HG03280 (cell line): ENCODE measurements around the gene C6orf132.

Experiments used
- ATAC-seq: cut with Tn5 transposase; IDR thresholded peaks from one replicate; pipeline ENCODE4 v1.9.1; 2021; ENCODE audit warnings: mild to moderate bottlenecking, moderate library complexity; ENCODE audit not compliant: unreplicated experiment

Gene C6orf132

GRCh38 chr6:42079941-42080464 is 62.4 kb downstream of the C6orf132 start:
- no peak for ATAC-seq

DNA sequence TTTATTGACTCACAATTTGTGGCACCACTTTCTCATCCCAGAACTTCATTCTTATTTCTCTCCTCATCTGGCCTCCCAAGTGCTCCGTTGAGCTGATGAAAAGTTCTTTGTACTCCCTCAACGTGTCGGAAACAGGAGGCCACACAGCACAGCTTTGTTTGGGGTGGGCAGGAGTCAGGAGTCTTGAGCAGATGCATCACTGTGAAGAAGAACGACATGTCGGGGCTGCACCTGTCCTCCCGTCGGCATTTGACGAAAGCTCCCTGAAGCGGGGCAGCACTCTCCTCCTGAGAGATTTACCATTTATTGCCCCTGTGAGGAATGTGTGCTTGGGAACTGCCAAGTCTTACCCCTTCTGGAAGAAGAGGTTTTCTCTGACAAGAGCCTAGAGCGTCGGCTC is 64.0 kb downstream of the C6orf132 start:
- no peak for ATAC-seq

DNA sequence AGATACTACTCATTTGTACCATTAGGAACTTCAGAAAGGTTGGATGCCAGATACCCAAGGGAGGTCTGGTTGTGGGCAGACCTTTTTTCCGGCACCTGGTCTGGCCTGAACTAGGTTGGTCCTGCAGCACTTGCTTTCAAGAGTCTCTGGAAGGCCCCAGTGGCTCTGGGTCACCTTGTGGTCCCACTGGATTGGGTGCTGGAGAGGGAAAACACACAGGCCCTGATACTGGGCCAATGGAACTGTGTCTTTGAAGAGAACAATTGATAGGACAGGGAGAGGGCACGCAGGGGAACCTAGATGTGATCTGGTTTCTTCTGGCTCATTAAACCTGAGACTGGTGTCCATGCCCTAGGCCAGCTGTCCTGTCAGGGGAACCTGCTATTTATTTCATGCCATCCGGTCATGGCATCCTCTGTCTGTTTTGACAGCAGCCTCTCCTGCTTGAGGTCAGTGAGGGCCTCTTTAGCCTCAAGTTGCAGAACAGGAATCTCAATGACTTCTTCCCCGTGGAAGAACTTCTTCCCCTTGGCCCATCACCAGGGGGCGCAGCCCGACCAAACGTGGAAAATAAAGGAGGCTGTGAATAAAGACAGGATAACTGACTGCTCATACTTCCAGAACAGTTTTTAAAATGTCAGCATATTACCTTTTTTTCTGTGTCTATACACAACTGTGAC is 67.1 kb downstream of the C6orf132 start:
- no peak for ATAC-seq

DNA sequence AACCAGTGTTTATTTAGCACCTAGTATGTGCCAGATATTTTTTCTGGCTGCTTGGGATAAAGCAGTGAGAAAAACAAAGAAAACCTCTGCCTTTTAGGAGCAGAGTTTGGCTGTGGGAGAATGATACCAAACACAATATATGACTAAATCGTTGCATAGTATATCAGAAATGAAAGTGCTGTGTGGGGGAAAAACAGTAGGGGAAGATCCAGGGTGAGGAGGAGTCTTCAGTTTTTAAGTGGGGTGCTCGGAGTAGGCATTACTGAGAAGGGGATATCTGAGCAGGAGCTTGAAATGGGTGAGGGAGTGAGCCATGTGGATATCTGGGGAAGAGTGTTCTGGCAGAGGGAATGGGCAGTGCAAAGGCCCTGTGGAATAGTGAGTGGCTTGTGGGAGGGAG is 69.1 kb downstream of the C6orf132 start:
- ATAC-seq, result no peak

DNA sequence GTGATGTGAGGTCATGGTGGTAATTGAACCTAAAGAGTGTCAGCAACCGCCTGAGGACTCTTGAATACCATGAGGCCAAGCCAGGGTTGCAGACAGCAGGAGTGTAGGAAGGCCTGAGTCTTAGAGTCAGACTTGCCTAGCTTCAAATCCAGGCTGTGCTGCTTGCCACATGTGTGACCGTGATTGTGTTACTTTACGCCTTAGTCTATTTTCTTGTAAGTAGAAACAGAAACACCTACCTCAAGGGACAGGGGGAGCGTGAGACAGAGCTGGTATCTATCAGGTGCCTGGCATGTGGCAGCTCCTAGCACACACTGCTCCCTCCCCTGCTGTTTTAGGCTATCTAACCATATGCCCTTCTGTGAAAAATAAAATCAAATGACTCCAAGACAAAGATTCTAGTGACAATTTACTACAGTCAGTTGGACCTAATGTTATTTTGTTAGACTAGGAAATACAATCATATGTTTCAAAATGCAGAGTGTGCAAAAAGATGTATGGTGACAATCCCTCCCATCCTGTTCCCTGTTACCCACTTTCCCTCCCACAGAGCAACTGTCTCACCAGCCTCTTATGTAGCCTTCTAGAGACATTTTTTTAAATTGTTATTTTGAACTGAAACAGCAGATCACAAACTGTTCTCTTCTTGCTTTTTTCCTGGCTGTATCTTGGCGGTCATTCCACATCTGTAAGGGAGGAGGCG is 70.4 kb downstream of the C6orf132 start:
- no peak for ATAC-seq

DNA sequence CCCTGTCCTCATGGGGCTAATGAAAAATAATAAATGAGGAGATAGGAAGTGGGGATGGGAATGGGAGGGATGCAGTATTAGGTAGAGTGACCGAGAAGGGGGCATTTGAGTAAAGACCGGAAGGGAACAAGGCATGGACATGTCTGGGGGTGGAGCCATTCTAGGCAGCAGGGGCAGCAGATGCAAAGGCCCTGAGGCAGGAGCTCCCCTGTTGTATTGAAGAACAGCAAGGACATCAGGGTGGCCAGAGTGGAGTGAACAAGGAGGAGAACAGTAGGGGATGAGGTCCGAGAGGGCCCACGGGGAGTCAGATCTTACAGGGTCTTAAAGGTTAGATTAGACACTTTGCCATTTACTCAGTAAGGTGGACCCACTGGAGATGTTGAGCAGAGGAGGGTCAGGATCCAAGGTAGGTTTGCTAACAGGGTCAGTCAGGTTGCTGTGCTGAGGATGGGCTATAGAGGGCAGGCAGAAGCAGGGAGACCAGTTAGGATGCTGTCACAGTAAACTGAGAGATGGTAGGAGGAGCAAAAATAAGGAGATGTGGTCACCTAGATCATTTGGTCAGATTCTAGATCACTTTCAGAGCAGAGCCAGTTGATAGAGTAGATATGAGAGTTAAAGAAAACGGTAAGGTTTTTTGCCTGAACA is 73.4 kb downstream of the C6orf132 start:
- ATAC-seq, result no peak

DNA sequence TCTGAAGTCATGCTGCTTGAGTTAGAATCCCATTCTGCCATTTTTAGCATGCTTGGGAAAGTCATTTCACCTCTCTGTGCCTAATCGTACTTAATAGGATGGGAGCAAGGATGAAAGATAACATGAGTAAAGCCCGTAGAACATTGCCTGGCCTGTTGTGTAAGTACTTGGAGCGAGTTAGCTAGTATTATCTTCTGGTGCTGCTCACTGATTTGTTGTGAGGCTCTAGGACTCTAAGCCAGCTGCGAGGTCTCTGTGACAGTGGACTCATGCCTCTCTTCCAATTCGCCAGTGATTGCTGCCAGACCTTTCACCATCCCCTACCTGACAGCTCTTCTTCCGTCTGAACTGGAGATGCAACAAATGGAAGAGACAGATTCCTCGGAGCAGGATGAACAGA is 74.2 kb downstream of the C6orf132 start:
- no peak for ATAC-seq

DNA sequence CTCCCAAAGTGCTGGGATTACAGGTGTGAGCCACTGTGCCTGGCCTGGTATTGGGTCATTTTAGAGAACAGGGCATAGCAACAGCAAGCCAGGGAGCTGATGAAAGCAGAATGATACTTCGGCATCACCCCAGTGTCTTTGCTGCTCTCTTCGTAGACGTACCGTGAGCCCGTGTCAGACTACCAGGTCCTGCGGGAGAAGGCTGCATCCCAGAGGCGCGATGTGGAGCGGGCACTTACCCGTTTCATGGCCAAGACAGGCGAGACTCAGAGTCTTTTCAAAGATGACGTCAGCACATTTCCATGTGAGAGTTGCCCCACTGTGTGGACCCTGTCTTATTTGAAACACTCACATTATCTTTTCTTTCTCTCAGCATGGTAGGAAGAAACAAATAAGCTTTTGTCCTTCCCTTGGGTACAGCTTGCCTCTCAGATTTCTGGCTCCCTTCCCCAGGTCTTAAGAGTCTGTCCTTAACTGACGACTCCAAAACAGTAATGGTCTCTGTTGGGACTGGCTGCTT is 76.2 kb downstream of the C6orf132 start:
- no peak for ATAC-seq

DNA sequence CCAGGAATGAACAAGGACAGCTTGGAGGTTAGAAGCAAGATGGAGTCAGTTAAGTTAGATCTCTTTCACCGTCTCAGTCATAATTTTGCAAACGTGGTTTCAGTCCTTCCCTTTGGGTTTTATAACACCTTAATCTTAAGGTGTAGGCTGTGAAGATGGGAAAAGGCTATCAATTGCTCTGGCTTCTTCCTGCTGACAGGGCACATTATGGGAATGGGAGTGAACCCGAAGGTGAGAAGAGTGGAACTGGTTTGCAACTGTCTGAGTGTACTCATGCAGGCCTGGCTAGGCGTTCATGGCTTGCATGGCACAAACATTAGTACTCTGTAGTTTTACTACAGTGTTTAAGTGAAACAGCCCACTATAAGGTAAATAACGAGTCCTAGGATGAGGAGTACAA is 82.7 kb downstream of the C6orf132 start:
- no peak for ATAC-seq

DNA sequence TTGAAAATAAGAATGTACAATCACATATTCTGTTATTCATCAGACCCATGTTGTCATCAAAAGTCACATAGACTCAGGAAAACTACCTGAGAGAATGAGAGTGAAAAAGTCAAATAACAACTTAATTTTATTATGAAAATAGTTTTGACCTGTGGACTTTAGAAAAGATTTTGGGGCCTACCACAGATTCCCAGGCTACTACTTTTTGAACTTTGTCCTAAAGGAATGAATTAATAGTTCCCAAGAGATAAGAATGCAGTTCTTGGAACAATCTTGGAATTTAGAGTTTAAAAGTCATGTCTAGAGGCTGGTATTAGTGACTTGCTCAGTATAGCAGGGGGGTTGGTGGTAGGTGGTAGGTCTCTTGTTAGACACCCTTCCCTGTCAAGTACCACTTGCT is 88.8 kb downstream of the C6orf132 start:
- no peak for ATAC-seq

- no peak for ATAC-seq
These were observed 91.2 kb downstream of the C6orf132 start for GRCh38 chr6:42051268-42051653.
